AG09319 (cell line): Measurements from ENCODE around the gene SCD5.
A peak's percentile ranks its signal among the peaks of the same experiment; 100 is the strongest.

Experiments
- DNase-seq: peaks from one replicate; pipeline ENCODE4 v3.0.0-alpha.2; 2010; ENCODE audit warnings: low read depth; ENCODE audit errors: extremely low read depth
- TF ChIP-seq, protein P1 (sequence below): IDR thresholded peaks from 2 replicates; pipeline ENCODE4 v1.5.1; 2011; ENCODE audit warnings: low read depth, mild to moderate bottlenecking, inconsistent platforms, low read length, moderate library complexity

SCD5 gene

DNA sequence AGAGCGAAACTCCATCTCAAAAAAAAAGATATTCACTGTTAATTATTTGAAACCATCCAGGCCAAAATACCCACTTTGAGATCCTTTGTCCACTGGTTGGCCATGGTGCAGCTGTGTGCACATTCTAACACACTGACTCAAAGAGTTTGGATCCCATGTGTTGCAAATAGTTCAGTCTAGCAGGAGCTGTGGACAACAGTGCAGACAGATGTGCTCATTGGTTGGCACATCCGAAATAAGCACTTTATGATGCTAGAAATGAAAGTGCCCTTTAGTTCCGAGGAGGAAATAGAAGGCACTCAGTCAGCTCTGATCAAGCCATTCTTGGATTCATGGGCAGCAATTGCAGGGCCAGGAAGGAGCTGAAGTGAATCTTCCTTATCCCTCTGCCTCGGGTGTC, 173.8 kb downstream of the SCD5 start:
- TF ChIP-seq, protein P1, sequence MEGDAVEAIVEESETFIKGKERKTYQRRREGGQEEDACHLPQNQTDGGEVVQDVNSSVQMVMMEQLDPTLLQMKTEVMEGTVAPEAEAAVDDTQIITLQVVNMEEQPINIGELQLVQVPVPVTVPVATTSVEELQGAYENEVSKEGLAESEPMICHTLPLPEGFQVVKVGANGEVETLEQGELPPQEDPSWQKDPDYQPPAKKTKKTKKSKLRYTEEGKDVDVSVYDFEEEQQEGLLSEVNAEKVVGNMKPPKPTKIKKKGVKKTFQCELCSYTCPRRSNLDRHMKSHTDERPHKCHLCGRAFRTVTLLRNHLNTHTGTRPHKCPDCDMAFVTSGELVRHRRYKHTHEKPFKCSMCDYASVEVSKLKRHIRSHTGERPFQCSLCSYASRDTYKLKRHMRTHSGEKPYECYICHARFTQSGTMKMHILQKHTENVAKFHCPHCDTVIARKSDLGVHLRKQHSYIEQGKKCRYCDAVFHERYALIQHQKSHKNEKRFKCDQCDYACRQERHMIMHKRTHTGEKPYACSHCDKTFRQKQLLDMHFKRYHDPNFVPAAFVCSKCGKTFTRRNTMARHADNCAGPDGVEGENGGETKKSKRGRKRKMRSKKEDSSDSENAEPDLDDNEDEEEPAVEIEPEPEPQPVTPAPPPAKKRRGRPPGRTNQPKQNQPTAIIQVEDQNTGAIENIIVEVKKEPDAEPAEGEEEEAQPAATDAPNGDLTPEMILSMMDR = no peak
- DNase-seq = no peak

DNA sequence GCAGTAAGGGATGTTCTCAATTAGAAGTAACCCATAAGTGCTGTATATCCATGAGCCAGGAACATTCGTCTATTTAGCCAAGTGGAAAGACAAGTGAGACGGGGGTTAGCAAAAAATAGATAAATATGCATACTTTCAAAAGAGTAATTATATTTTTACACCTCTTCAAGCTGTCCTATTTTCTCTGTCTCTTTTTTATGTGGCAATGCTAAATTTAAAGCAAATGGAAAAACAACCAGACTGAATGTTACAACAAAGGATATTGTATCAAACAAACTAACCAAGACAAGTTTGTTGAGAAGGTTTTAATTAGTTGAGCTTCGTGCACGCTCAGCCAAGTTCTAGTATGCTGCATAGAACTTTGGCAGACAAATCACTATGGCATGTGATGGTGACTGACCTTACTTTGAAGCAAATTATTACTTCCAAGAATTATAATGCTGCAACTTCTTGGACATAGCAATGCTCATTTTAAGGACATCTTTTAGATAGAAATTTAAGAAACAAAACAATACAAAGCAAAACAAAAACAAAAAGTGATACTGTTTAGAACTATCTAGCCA, 175.4 kb downstream of the SCD5 start:
- DNase-seq = no peak
- TF ChIP-seq, protein P1 = no peak

DNA sequence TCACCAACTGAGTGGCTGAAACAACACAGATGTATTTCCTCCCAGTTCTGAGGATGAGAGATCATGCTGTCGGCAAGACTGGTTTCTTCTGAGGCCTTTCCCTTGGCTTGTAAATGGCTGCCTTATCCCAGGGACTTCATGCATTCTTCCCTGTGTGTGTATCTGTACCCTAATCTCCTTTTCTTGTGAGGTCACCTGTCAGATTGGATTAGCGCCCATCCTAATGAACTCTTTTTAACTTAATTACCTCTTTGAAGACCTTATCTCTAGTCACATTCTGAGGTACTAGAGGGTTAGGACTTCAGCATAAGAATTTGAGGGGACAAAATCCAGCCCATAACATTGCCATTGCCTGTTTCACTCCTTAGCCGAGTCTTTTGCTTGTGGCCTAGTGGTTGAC, 177.3 kb downstream of the SCD5 start:
- TF ChIP-seq, protein P1 = no peak
- no peak for DNase-seq

DNA sequence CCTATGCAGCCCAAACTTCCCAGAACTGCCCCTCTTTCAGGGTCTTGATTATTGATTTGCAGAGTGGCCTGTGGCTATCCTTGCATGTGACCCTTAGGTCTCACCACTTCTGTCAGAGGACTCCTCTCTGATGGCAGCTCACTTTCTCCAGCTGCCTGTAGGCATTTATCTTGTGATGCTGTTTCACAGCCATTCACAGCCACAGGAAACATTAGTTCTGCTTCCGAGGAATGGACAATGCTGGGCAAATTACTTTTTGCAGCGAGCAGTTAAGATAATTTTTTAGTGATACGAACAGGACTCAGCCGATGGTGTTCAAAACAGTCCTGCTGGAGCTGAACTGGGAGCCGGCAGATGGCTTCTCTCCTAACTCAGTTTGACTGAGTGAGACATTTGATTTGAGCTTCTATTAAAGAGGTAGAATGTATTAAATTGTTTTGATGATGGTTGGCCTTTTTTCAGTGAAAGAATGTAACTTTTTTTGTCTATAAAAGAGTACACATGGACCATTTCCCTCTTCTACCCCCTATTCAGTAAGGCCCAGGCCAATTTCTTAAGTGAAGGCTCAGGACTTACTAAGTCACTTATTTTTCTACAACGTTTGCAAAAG, 178.4 kb downstream of the SCD5 start:
- no peak for DNase-seq
- TF ChIP-seq, protein P1 = no peak

DNA sequence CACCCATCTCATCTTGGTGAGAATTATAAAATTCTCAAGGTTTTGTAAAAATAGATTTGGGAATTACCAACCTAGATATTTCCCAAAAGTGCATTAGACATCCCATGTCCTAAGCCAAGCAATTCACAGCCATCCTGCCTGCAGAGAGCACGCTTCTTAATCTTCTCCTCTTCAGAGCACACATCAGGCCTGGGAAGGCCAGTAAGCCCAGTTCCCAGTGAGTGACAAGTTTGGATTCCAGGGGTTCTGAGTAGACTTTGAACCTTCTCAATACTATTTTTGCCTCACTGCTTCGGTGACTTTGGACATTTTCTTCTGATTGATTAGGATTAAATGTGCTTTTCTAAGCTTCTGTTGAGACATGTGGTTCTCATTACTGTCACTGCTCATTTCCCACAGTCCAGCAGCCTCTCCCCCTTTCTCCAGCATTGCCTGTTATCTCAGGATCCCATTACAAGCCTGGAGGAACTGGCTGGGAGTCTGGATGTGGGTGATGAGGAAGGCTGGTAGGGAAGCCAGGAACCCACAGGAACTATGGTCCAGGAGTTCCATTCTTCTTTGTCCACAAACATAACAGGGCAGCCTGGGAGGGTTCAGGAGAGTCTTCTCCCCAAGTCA, 180.4 kb downstream of the SCD5 start:
- TF ChIP-seq, protein P1 = no peak
- peak; percentile 44 for DNase-seq

DNA sequence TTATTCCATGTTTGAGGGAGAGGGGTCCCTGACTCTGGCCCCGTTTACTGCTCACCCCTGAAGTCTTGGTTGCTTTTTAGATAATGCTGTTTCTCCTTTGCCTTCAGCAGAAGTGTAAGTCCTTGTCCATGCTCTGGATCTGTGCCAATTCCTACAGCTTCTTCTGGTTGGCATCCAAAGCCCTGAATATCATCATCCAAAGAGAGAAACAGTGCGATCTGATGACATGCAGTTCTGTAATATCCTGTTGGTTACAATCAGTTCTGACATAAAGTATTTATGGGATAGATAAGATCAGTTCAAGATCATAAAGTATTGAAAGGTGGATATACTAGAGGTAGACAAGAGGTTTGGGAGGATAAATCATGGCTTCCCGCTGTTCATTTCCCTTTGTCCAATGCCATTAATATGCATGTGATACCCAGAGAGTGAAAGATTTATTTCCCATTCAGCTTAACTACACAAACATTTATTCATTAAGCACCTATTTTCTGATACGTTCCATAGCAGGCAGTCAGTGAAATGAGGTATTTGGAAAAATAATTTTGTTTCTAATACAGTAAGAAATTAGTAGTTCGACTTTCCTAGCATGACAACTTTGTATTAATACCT, 183.7 kb downstream of the SCD5 start:
- no peak for DNase-seq
- TF ChIP-seq, protein P1 = no peak

DNA sequence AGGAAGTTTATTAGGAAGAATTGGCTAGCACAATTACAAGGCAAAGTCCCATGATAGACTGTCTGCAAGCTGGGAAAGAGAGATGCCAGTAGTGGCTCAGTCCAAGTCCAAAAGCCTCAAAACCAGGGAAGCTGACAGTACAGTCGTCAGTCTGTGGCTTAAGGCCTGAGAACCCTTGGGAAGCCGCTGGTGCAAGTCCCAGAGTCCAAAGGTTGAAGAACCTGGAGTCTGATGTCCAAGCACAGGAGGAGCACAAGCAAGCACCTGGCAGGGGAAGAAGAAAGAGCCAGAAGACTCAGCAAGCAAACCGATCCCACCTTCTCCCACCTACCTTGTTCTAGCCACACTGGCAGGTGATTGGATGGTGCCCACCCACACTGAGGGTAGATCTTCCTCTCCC, 185.5 kb downstream of the SCD5 start:
- DNase-seq = no peak
- TF ChIP-seq, protein P1 = no peak
